DND-41 (cell line): ENCODE measurements around the gene BAD.

Experiments used
- ATAC-seq: fragments of 200-7000 bp; cut with Tn5 transposase; 3 replicates; pipeline ENCODE4 v1.9.1; 2021; ENCODE audit warnings: low read depth; ENCODE audit not compliant: insufficient read depth
- DNase-seq: peaks from one replicate; pipeline ENCODE4 v3.0.0-alpha.2; 2020
- H2AFZ ChIP-seq: 2 replicates; pipeline ENCODE4 v1.6.0; 2012; ENCODE audit warnings: low read depth, low read length
- H3K27ac ChIP-seq: 2 replicates; pipeline ENCODE4 v1.5.1; 2012; ENCODE audit warnings: low read length, inconsistent platforms
- H3K27me3 ChIP-seq: fragments of 200-600 bp; sonication (generic); 2 replicates; pipeline ENCODE4 v1.6.0; 2012; ENCODE audit warnings: low read length, mild to moderate bottlenecking, inconsistent platforms; ENCODE audit not compliant: insufficient read depth, poor library complexity
- H3K36me3 ChIP-seq: 2 replicates; pipeline ENCODE4 v1.5.1; 2012; ENCODE audit warnings: low read length, inconsistent platforms; ENCODE audit not compliant: insufficient read depth
- H3K4me1 ChIP-seq: 2 replicates; pipeline ENCODE4 v1.5.1; 2012; ENCODE audit warnings: mild to moderate bottlenecking, low read length; ENCODE audit not compliant: insufficient read depth
- H3K4me2 ChIP-seq: 2 replicates; pipeline ENCODE4 v1.6.0; 2012; ENCODE audit warnings: mild to moderate bottlenecking, moderate library complexity, low read length, inconsistent platforms; ENCODE audit not compliant: insufficient read depth
- H3K4me3 ChIP-seq, 2 experiments: fragments of 200-600 bp in 1 of 2; shearing (Covaris generic) in 1 of 2; 2 replicates each; pipeline ENCODE4 v1.5.1; 2012 to 2016; ENCODE audit warnings: inconsistent platforms in 2 of 2, low read length in 2 of 2, mild to moderate bottlenecking in 2 of 2, low read depth in 1 of 2, moderate library complexity in 1 of 2
- H3K79me2 ChIP-seq: 2 replicates; pipeline ENCODE4 v1.6.0; 2012; ENCODE audit warnings: low read length, inconsistent platforms; ENCODE audit not compliant: insufficient read depth
- H3K9ac ChIP-seq: 2 replicates; pipeline ENCODE4 v1.6.0; 2012; ENCODE audit warnings: low read depth, mild to moderate bottlenecking, inconsistent platforms, low read length, moderate library complexity
- H3K9me3 ChIP-seq: 2 replicates; pipeline ENCODE4 v1.5.1; 2012; ENCODE audit warnings: low read length, moderate library complexity, mild to moderate bottlenecking, inconsistent platforms; ENCODE audit not compliant: insufficient read depth, severe bottlenecking
- H4K20me1 ChIP-seq: 2 replicates; pipeline ENCODE4 v1.6.0; 2012; ENCODE audit warnings: low read length; ENCODE audit not compliant: insufficient read depth
- EZH2 ChIP-seq: IDR thresholded peaks from 3 replicates; pipeline ENCODE4 v1.6.1; 2012; ENCODE audit warnings: borderline replicate concordance, low read depth, mild to moderate bottlenecking, moderate library complexity, low read length, inconsistent platforms; ENCODE audit not compliant: severe bottlenecking
- TF ChIP-seq, protein P1 (sequence below): IDR thresholded peaks from 2 replicates; pipeline ENCODE4 v1.5.1; 2012; ENCODE audit warnings: borderline replicate concordance, low read length, moderate library complexity, mild to moderate bottlenecking; ENCODE audit not compliant: poor library complexity, severe bottlenecking; ENCODE audit errors: extremely low read depth

The BAD gene

GRCh38 chr11:64240435-64241240 lies 43.8 kb downstream of the BAD start, which contains the start of gene FKBP2:
Gene FKBP2 (plus strand): TSS chr11:64241095. CDS start chr11:64242388, 1,293 bp downstream.
- peak; percentile 98 for DNase-seq
- ATAC-seq = peak; percentile 67
- peak within 1 kb of the TSS; percentile 93 for H3K4me2 ChIP-seq
- H3K4me1 ChIP-seq = peaks cover 60% of the 10 kb centered on the region
- peak within 1 kb of the TSS; percentile 65 to 89 for H3K4me3 ChIP-seq
- TF ChIP-seq, protein P1, sequence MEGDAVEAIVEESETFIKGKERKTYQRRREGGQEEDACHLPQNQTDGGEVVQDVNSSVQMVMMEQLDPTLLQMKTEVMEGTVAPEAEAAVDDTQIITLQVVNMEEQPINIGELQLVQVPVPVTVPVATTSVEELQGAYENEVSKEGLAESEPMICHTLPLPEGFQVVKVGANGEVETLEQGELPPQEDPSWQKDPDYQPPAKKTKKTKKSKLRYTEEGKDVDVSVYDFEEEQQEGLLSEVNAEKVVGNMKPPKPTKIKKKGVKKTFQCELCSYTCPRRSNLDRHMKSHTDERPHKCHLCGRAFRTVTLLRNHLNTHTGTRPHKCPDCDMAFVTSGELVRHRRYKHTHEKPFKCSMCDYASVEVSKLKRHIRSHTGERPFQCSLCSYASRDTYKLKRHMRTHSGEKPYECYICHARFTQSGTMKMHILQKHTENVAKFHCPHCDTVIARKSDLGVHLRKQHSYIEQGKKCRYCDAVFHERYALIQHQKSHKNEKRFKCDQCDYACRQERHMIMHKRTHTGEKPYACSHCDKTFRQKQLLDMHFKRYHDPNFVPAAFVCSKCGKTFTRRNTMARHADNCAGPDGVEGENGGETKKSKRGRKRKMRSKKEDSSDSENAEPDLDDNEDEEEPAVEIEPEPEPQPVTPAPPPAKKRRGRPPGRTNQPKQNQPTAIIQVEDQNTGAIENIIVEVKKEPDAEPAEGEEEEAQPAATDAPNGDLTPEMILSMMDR = no peak
- no peak for TF ChIP-seq EZH2
- H2AFZ ChIP-seq = peak within 1 kb of the TSS; percentile 78
- peak within 1 kb of the TSS; percentile 67 for H3K9ac ChIP-seq
- no peaks in the 10 kb centered on the region for H3K9me3 ChIP-seq
- peak within 1 kb of the TSS; percentile 87 for H3K27ac ChIP-seq
- H3K27me3 ChIP-seq = no peaks in the 10 kb centered on the region
- H3K79me2 ChIP-seq = peaks cover 45% of the 10 kb centered on the region
- H3K36me3 ChIP-seq = peaks cover 64% of the 10 kb centered on the region
- peaks cover 36% of the 10 kb centered on the region for H4K20me1 ChIP-seq

DNA sequence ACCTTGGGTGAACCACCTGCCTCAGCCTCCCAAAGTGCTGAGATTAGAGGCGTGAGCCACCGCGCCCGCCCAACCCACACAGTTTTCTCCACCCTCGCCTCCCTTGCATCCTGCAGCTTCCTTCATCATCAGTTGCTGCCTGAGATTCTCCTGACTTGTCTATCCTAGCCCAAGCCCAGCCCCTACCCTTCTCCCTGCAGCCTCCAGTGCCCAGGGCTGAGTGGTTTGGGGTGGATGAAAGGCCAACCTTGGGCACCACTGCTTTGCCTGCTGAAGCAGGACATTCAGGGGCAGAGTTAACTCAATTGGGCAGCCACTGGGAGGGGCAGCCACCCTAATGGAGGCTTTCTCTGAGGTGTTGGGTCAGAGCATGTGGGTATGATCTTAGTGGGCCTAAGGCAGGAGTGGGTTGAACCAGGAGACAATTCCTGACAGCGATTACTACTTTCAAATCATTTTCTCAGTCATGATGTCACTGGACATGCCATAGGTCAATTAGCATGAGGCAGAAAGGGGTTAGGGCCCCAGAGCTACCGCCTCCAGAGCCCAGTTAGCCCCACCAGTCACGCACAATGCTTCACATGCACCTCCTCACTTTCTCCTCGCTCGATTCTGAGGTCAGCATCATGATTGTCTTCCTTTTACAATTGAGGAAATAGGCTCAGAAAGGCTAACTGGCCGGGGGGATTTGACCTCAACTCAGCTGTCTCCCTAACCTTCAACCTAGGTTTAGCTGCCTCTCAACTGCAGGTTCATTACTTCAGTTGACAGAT lies 44.6 kb downstream of the BAD start:
- ATAC-seq (no peak), DNase-seq (no peak)
- H3K9me3 ChIP-seq = no peaks in the 10 kb centered on the region
- peak overlapping the region; percentile 20 to 65; a peak in 3 of 4 replicates for H3K4me3 ChIP-seq
- no peaks in the 10 kb centered on the region for H3K27me3 ChIP-seq
- H3K36me3 ChIP-seq = peaks cover 62% of the 10 kb centered on the region
- peak overlapping the region; percentile 78 for H2AFZ ChIP-seq
- peak overlapping the region; percentile 87 for H3K27ac ChIP-seq
- H3K4me2 ChIP-seq = peak overlapping the region; percentile 93
- H3K4me1 ChIP-seq = peaks cover 60% of the 10 kb centered on the region
- H3K79me2 ChIP-seq = peaks cover 45% of the 10 kb centered on the region
- H4K20me1 ChIP-seq = peaks cover 35% of the 10 kb centered on the region
- TF ChIP-seq EZH2 = no peak
- peak overlapping the region; percentile 67 for H3K9ac ChIP-seq

DNA sequence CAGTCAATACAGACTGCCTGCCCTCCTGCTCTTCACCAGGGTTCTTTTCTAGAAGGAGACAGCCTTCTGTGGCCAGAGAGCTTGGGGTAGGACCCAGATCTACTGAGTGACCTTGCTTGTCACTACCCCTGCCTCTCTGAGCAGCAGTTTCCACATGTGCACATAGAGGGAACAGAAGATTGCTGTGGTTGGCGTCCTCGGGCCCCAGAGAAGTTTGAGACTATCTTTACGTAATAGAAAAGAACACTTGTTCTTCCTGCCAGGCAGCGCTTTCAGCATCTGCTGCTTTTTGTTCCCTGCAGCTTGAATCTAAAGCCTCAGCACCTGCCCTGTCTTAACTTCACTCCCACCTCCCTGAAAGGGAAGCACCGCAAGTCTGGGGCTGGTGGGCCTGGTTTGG lies 45.5 kb downstream of the BAD start:
- DNase-seq (no peak), ATAC-seq (no peak)
- H3K27ac ChIP-seq = no peak overlapping the region
- H4K20me1 ChIP-seq = peaks cover 30% of the 10 kb centered on the region
- H3K27me3 ChIP-seq = no peaks in the 10 kb centered on the region
- TF ChIP-seq EZH2 = no peak
- TF ChIP-seq, protein P1 = no peak
- peaks cover 54% of the 10 kb centered on the region for H3K36me3 ChIP-seq
- no peak overlapping the region for H3K4me2 ChIP-seq
- no peaks in the 10 kb centered on the region for H3K9me3 ChIP-seq
- H3K4me3 ChIP-seq = no peak overlapping the region
- 0 out of 2 replicates have a peak overlapping the region, but pooled peaks have one; percentile 5 for H3K9ac ChIP-seq
- H3K4me1 ChIP-seq = peaks cover 55% of the 10 kb centered on the region
- no peak overlapping the region for H2AFZ ChIP-seq
- H3K79me2 ChIP-seq = peaks cover 41% of the 10 kb centered on the region
